GM23338 (cell line): ENCODE data around the gene GLOD4. TPM values are rescaled to one million over a fixed set of nuclear protein-coding genes. Genes with fewer than 3 reads are reported as not detected.

Source experiments
- polyA plus RNA-seq: library from polyadenylated mRNA; unstranded; fragments of >200 nt; fragmentation: Nextera tagmentation; extraction: Ambion mirVana; gene quantifications from 2 replicates; pipeline ENCODE4 v1.2.1, GENCODE V29; 2016
- total RNA-seq: library from RNA; depleted of rRNA; stranded (reverse); fragments of >200 nt; shearing (Covaris generic); gene quantifications from 2 replicates; pipeline ENCODE4 v1.2.3, GENCODE V29; 2014; rRNA removed

Gene GLOD4
- total and polyA plus RNA-seq, 2 experiments from 2014 or later = 120 to 122 TPM

Other genes with a start within 250 kb of the GLOD4 start
- 21.1 and 26.0 TPM in 2 replicates for gene VPS53, start 67.4 kb downstream of the GLOD4 start, total RNA-seq
- gene VPS53, start 67.4 kb downstream of the GLOD4 start, polyA plus RNA-seq = 10.0 and 11.6 TPM in 2 replicates
- gene TLCD3A, start 49.7 kb downstream of the GLOD4 start, total RNA-seq = 14.5 and 21.1 TPM in 2 replicates
- gene TLCD3A, start 49.7 kb downstream of the GLOD4 start, polyA plus RNA-seq = 10.3 and 11.4 TPM in 2 replicates
- 42.4 and 45.0 TPM in 2 replicates for gene GEMIN4, start 30.0 kb downstream of the GLOD4 start, total RNA-seq
- 14.1 and 14.5 TPM in 2 replicates for gene GEMIN4, start 30.0 kb downstream of the GLOD4 start, polyA plus RNA-seq
- gene MRM3, start 73 bp upstream of the GLOD4 start, total RNA-seq = 23.4 and 41.3 TPM in 2 replicates
- gene MRM3, start 73 bp upstream of the GLOD4 start, polyA plus RNA-seq = 17.0 and 17.7 TPM in 2 replicates
- 90.4 and 105 TPM in 2 replicates for gene NXN, start 197.5 kb upstream of the GLOD4 start, total RNA-seq
- gene NXN, start 197.5 kb upstream of the GLOD4 start, polyA plus RNA-seq = 31.8 and 36.2 TPM in 2 replicates
- 23.1 and 24.4 TPM in 2 replicates for gene TIMM22, start 214.8 kb upstream of the GLOD4 start, total RNA-seq
- gene TIMM22, start 214.8 kb upstream of the GLOD4 start, polyA plus RNA-seq = 20.2 and 21.9 TPM in 2 replicates